Suprapubic skin (tissue), 4 donors: ENCODE results near the gene RNF141. TPM values are rescaled to one million over a fixed set of nuclear protein-coding genes. Genes with fewer than 3 reads are reported as not detected.

Experiments used
- DNase-seq, 2 donors: peaks; one replicate each; pipeline ENCODE4 v3.0.0-alpha.2; 2019; ENCODE audit warnings: low spot score in 2 of 2
- H3K27ac ChIP-seq: fragments of 200-600 bp; sonication (generic); one replicate; pipeline ENCODE4 v1.5.1; 2019
- H3K27me3 ChIP-seq: fragments of 200-600 bp; sonication (generic); one replicate; pipeline ENCODE4 v1.5.1; 2019
- H3K36me3 ChIP-seq: fragments of 200-600 bp; sonication (generic); one replicate; pipeline ENCODE4 v1.5.1; 2019
- H3K4me1 ChIP-seq: fragments of 200-600 bp; sonication (generic); one replicate; pipeline ENCODE4 v1.5.1; 2019
- H3K4me3 ChIP-seq: fragments of 200-600 bp; sonication (generic); one replicate; pipeline ENCODE4 v1.5.1; 2019; ENCODE audit warnings: mild to moderate bottlenecking
- H3K9me3 ChIP-seq: fragments of 200-600 bp; sonication (generic); one replicate; pipeline ENCODE4 v1.5.1; 2019
- EP300 ChIP-seq: sonication (generic); formaldehyde crosslinking; IDR thresholded peaks from one replicate; pipeline ENCODE4 v1.6.1; 2017; ENCODE audit warnings: antibody characterized with exemption
- POLR2A ChIP-seq, 2 donors: fragments of 450-650 bp; IDR thresholded peaks; one replicate each; pipeline ENCODE4 v1.6.1; 2017; ENCODE audit warnings: antibody characterized with exemption in 2 of 2, mild to moderate bottlenecking in 2 of 2, moderate library complexity in 2 of 2
- POLR2AphosphoS5 ChIP-seq, 3 donors: sonication (generic); formaldehyde crosslinking; IDR thresholded peaks; one replicate each; pipeline ENCODE4 v1.6.1; 2017; ENCODE audit warnings: antibody characterized with exemption in 3 of 3
- whole genome bisulfite sequencing: methylation state at CpG from one replicate; pipeline ENCODE4 v1.1.5; 2018; 5-methylcytosine and 5-hydroxymethylcytosine counted together
- total RNA-seq, 4 donors: library from RNA; depleted of rRNA; stranded (reverse); fragments of >200 nt; gene quantifications; one replicate each; pipeline ENCODE4 v1.1.0, GENCODE V29; 2016
- TF ChIP-seq, protein P1 (sequence below), 2 donors: fragments of 200-600 bp in 1 of 2; fragments of 450-650 bp in 1 of 2; sonication (generic) in 1 of 2; IDR thresholded peaks; one replicate each; pipeline ENCODE4 v1.5.1; 2016 to 2019; ENCODE audit warnings: antibody characterized with exemption in 2 of 2, mild to moderate bottlenecking in 1 of 2, moderate library complexity in 1 of 2

Gene RNF141
- total RNA-seq, 4 donors from 2014 or later = 68.2 to 83.4 (median 73.7) TPM

DNA sequence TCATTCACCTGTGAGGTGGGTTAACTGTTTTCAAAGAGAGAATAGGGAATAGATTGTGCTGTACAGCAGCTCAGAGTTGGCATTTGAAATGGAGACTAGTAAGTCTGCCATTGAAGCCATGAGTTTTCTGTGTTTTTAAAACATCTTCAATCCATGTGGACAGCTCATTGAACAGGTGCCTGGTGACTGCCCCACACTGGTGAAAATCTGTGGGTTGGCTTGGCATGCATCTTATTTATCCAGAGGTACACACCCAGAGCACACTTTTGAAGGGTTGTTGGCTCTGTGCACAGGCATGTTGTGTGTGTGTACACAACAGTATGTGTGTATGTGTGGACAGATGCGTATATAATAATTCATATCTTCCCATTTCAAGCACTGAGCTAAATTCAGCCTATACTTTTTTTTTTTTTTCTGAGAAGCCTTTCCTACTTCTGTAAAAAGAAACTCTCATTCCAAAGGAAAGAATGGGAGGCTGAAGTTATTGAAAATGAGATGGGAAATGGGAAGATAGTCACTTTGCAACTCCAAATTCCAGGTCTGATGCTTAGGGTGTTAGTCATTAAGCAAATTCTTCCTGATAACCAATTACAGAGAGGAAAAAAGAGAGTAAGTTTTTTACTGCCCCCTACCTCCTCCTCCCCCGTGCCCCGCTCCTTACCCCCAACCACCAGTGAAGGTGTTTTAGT is 34.5 kb upstream of the RNF141 start:
- H3K36me3 ChIP-seq = peaks cover 4% of the 10 kb centered on the region
- H3K4me3 ChIP-seq = no peak overlapping the region
- WGBS = 92% methylated on average over 3 of the region's 3 CpGs
- H3K4me1 ChIP-seq = no peaks in the 10 kb centered on the region
- no peak overlapping the region for H3K27ac ChIP-seq
- TF ChIP-seq POLR2A (IDR thresholded peaks at IDR 0.05) (no peak), POLR2AphosphoS5 (IDR thresholded peaks at IDR 0.05) (no peak), EP300 (no peak)
- TF ChIP-seq, protein P1, sequence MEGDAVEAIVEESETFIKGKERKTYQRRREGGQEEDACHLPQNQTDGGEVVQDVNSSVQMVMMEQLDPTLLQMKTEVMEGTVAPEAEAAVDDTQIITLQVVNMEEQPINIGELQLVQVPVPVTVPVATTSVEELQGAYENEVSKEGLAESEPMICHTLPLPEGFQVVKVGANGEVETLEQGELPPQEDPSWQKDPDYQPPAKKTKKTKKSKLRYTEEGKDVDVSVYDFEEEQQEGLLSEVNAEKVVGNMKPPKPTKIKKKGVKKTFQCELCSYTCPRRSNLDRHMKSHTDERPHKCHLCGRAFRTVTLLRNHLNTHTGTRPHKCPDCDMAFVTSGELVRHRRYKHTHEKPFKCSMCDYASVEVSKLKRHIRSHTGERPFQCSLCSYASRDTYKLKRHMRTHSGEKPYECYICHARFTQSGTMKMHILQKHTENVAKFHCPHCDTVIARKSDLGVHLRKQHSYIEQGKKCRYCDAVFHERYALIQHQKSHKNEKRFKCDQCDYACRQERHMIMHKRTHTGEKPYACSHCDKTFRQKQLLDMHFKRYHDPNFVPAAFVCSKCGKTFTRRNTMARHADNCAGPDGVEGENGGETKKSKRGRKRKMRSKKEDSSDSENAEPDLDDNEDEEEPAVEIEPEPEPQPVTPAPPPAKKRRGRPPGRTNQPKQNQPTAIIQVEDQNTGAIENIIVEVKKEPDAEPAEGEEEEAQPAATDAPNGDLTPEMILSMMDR (IDR thresholded peaks at IDR 0.05) = no peak
- no peaks in the 10 kb centered on the region for H3K27me3 ChIP-seq
- H3K9me3 ChIP-seq = no peaks in the 10 kb centered on the region
- no peak for DNase-seq

DNA sequence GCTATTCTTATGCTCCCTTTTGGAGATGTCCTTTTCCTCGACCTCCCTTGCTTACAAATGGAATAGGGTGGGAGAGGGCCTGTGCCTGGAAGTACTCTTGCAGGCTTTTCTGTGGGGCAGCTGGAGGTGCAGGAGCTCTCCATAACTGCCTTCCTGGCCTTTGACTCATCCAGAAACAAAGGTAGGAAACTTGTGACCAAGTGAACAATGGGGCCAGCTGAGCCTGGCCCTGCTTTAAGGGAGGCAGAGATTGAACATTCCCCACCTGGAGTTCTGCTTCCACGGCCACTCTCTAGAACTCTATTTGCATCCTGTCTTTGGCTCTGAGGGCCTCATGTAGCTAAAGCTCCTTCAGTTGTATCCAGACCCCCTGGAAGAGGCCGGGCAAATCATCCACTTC is 32.6 kb upstream of the RNF141 start:
- no peak overlapping the region for H3K4me3 ChIP-seq
- H3K36me3 ChIP-seq = no peaks in the 10 kb centered on the region
- H3K27me3 ChIP-seq = no peaks in the 10 kb centered on the region
- DNase-seq = no peak
- TF ChIP-seq, protein P1 (IDR thresholded peaks at IDR 0.05) = no peak
- no peak for TF ChIP-seq POLR2A (IDR thresholded peaks at IDR 0.05)
- TF ChIP-seq POLR2AphosphoS5 (IDR thresholded peaks at IDR 0.05) = no peak
- no peak for TF ChIP-seq EP300
- H3K27ac ChIP-seq = no peak overlapping the region
- H3K4me1 ChIP-seq = no peaks in the 10 kb centered on the region
- H3K9me3 ChIP-seq = no peaks in the 10 kb centered on the region
- WGBS = 86% methylated on average over 3 of the region's 3 CpGs

DNA sequence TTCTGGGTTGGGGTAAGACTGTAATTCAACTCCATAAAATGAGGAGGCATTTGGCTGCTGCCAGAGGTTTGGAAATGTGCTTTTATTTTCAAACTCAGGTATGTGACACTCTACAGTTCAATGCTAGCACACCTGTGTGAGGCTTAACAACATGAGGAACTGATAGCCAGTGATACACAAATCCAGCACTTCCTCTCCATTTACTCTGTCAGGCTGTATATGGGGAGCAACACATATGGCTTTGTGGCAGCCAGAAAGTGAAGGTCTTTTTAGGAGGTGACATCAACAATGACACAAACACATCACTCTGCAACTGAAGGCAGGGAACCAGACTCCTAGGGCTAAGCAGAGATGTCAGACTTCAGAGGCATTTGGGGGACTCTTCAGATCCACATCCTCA is 32.0 kb upstream of the RNF141 start:
- DNase-seq = no peak
- no peaks in the 10 kb centered on the region for H3K36me3 ChIP-seq
- H3K4me1 ChIP-seq = no peaks in the 10 kb centered on the region
- no peak for TF ChIP-seq POLR2AphosphoS5 (IDR thresholded peaks at IDR 0.05)
- TF ChIP-seq EP300 = no peak
- TF ChIP-seq, protein P1 (IDR thresholded peaks at IDR 0.05) = no peak
- TF ChIP-seq POLR2A (IDR thresholded peaks at IDR 0.05) = no peak
- H3K4me3 ChIP-seq = no peak overlapping the region
- H3K27ac ChIP-seq = no peak overlapping the region
- H3K27me3 ChIP-seq = no peaks in the 10 kb centered on the region
- H3K9me3 ChIP-seq = no peaks in the 10 kb centered on the region

DNA sequence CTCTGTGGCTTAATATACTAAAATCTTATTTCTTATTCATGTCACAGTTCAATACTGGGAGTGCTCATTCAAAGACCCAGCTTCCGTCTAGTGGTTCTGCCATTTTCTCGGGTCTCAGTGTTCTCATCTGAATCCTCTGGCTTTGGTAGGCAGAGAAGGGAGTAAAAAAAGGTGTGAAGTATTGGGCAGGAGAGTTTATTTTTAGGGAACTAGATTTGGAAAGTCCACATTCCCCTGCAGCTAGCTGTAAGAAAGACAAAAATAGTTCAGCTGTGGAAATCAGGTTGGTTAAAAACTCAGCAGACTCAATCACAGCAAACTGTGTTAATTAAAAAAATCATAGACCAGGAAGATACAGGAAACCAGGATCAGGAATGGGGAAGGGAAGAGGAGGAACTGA is 31.5 kb upstream of the RNF141 start:
- H3K36me3 ChIP-seq = no peaks in the 10 kb centered on the region
- no peak overlapping the region for H3K27ac ChIP-seq
- 92% methylated on average over 2 of the region's 2 CpGs for WGBS
- H3K4me1 ChIP-seq = no peaks in the 10 kb centered on the region
- H3K4me3 ChIP-seq = no peak overlapping the region
- H3K27me3 ChIP-seq = no peaks in the 10 kb centered on the region
- no peak for DNase-seq
- H3K9me3 ChIP-seq = no peaks in the 10 kb centered on the region
- TF ChIP-seq, protein P1 (IDR thresholded peaks at IDR 0.05) = no peak
- TF ChIP-seq POLR2A (IDR thresholded peaks at IDR 0.05) (no peak), POLR2AphosphoS5 (IDR thresholded peaks at IDR 0.05) (no peak), EP300 (no peak)

DNA sequence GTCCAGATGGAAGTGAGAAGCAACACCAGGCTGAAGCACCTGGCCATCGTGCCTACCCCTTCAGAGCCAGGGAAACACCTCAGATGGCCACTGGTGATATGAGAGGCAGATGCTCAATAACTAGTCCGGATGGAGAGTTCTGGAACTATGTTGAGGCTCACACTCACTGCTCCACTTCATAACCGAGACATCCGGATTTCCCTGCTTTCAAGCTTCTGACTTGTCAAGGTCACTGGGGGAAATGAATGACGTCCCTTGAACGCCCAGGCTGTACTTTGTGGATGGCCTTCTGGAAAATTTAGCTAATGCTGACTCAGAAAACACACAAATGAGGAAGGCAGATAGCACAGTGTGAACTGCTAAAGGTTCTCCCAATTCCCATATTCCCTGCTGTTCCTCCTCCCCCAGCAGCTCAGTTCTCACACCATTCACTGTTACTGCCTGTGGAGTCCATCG is 27.5 kb upstream of the RNF141 start, which contains the start of gene LYVE1:
LYVE1 (minus strand) TSS at position 180 of the 456 bp plus-strand sequence; CDS start at position 47, 133 bp downstream.
- peak within 1 kb of the TSS; percentile 18 for H3K27ac ChIP-seq
- TF ChIP-seq POLR2AphosphoS5 (IDR thresholded peaks at IDR 0.05) = no peak
- TF ChIP-seq POLR2A (IDR thresholded peaks at IDR 0.05) = peak in 1 of 2 donors; percentile 34
- H3K36me3 ChIP-seq = no peaks in the 10 kb centered on the region
- H3K9me3 ChIP-seq = no peaks in the 10 kb centered on the region
- no peak for DNase-seq
- WGBS = 75% methylated on average over 7 of the region's 7 CpGs
- H3K4me3 ChIP-seq = peak within 1 kb of the TSS; percentile 16
- no peaks in the 10 kb centered on the region for H3K27me3 ChIP-seq
- no peaks in the 10 kb centered on the region for H3K4me1 ChIP-seq
